GM19240 (cell line): ENCODE measurements around the gene RAB43.

ENCODE experiments used
- DNase-seq: peaks from one replicate; pipeline ENCODE4 v3.0.0; 2011; ENCODE audit warnings: low spot score; ENCODE audit not compliant: insufficient read length

RAB43 gene

GRCh38 chr3:129039271-129040038 lies 82.1 kb downstream of the RAB43 start:
- no peak for DNase-seq

GRCh38 chr3:129038121-129038855 lies 83.3 kb downstream of the RAB43 start:
- no peak for DNase-seq
